Gastroesophageal sphincter (tissue), 4 donors: ENCODE data around the gene TMTC2. TPM values are rescaled to one million over a fixed set of nuclear protein-coding genes. Genes with fewer than 3 reads are reported as not detected.
A peak's percentile ranks its signal among the peaks of the same experiment; 100 is the strongest.

Source experiments
- ATAC-seq: fragments of 150-250 bp; one replicate; pipeline ENCODE4 v1.9.1; 2016; ENCODE audit warnings: mild to moderate bottlenecking, moderate library complexity
- H3K27ac ChIP-seq, 4 donors: fragments of 200-600 bp; sonication (generic) in 3 of 4; 1 replicate in 3 of 4; 2 replicates in 1 of 4; pipeline ENCODE4 v1.5.1; 2016 to 2019
- H3K27me3 ChIP-seq: fragments of 200-600 bp; sonication (generic); one replicate; pipeline ENCODE4 v1.5.1; 2019
- H3K36me3 ChIP-seq, 2 donors: fragments of 200-600 bp; sonication (generic); one replicate each; pipeline ENCODE4 v1.5.1; 2019; ENCODE audit warnings: control low read depth in 1 of 2
- H3K4me1 ChIP-seq, 3 donors: fragments of 200-600 bp; sonication (generic); 1 replicate in 2 of 3; 2 replicates in 1 of 3; pipeline ENCODE4 v1.5.1; 2016 to 2019; ENCODE audit warnings: control low read depth in 2 of 3
- H3K4me3 ChIP-seq, 2 donors: fragments of 200-600 bp; sonication (generic); one replicate each; pipeline ENCODE4 v1.5.1; 2019; ENCODE audit warnings: mild to moderate bottlenecking in 1 of 2, moderate library complexity in 1 of 2
- H3K9me3 ChIP-seq, 3 donors: fragments of 200-600 bp; sonication (generic); one replicate each; pipeline ENCODE4 v1.5.1; 2017 to 2019; ENCODE audit warnings: control low read depth in 2 of 3
- EP300 ChIP-seq: sonication (generic); formaldehyde crosslinking; IDR thresholded peaks from one replicate; pipeline ENCODE4 v1.6.1; 2017; ENCODE audit warnings: antibody characterized with exemption, mild to moderate bottlenecking
- POLR2A ChIP-seq, 2 donors: fragments of 450-650 bp; IDR thresholded peaks; one replicate each; pipeline ENCODE4 v1.6.1; 2017; ENCODE audit warnings: antibody characterized with exemption in 2 of 2, mild to moderate bottlenecking in 2 of 2, moderate library complexity in 1 of 2
- POLR2AphosphoS5 ChIP-seq: sonication (generic); formaldehyde crosslinking; IDR thresholded peaks from one replicate; pipeline ENCODE4 v1.6.1; 2017; ENCODE audit warnings: antibody characterized with exemption
- WGBS, 2 donors: methylation state at CpG; one replicate each; pipeline ENCODE4 v1.1.5; 2018; ENCODE audit warnings: low coverage in 1 of 2; 5-methylcytosine and 5-hydroxymethylcytosine counted together
- total RNA-seq, 4 donors: library from RNA; depleted of rRNA; stranded (reverse); fragments of >200 nt; gene quantifications; one replicate each; pipeline ENCODE4 v1.1.0, GENCODE V29; 2016
- TF ChIP-seq, protein P1 (sequence below), 4 experiments: fragments of 200-600 bp in 2 of 4; fragments of 450-650 bp in 2 of 4; sonication (generic) in 1 of 4; IDR thresholded peaks; one replicate each; pipeline ENCODE4 v1.5.1; 2017 to 2019; ENCODE audit warnings: antibody characterized with exemption in 4 of 4, mild to moderate bottlenecking in 2 of 4, moderate library complexity in 2 of 4

The TMTC2 gene
- total RNA-seq, 4 donors from 2014 or later = 7.4 to 21.8 (median 16.0) TPM

GRCh38 chr12:83140135-83140534 is 453.4 kb downstream of the TMTC2 start:
- Histone ChIP-seq H3K4me1 (no peaks in the 10 kb centered on the region), H3K4me3 (no peak overlapping the region), H3K9me3 (peaks cover 0 to 10% (median 0%) of the 10 kb centered on the region in 3 donors), H3K36me3 (no peaks in the 10 kb centered on the region), H3K27me3 (no peaks in the 10 kb centered on the region), H3K27ac (no peak overlapping the region)
- ATAC-seq = peak; percentile 34
- no CpG with 5 or more reads among the region's 18 CpGs for WGBS, 2 donors
- TF ChIP-seq, protein P1, sequence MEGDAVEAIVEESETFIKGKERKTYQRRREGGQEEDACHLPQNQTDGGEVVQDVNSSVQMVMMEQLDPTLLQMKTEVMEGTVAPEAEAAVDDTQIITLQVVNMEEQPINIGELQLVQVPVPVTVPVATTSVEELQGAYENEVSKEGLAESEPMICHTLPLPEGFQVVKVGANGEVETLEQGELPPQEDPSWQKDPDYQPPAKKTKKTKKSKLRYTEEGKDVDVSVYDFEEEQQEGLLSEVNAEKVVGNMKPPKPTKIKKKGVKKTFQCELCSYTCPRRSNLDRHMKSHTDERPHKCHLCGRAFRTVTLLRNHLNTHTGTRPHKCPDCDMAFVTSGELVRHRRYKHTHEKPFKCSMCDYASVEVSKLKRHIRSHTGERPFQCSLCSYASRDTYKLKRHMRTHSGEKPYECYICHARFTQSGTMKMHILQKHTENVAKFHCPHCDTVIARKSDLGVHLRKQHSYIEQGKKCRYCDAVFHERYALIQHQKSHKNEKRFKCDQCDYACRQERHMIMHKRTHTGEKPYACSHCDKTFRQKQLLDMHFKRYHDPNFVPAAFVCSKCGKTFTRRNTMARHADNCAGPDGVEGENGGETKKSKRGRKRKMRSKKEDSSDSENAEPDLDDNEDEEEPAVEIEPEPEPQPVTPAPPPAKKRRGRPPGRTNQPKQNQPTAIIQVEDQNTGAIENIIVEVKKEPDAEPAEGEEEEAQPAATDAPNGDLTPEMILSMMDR (IDR thresholded peaks at IDR 0.05) = no peak
- TF ChIP-seq POLR2AphosphoS5 = no peak

DNA sequence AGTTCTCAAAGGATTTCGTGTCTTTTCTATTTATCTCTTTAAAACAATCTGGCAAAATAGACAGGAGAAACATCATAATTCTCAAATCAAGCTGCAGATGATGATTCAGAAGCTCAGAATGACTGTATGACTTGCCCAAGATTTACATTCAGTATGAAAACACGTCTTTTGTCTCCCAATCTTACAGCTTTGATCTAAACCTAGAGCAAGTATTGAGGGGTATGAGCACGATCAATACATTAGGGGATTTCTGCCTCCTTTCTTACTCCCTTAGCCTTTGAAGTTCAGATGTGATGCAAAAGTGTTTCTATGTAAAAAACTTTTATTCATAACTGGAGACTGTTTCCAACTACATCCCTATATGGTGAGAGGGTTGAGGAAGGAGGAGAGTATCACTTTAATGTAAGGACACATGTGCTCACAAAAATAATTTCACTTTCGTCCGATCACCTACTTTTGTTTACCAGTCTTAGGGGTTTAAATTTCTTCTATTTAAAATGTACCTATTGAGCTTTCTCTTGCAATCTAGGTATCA is 454.8 kb downstream of the TMTC2 start:
- WGBS, 2 donors = 88 to 92% methylated on average over 4 to 5 of the region's 5 CpGs
- peaks cover 0 to 10% (median 0%) of the 10 kb centered on the region in 3 donors for H3K9me3 ChIP-seq
- no peak overlapping the region for H3K27ac ChIP-seq
- H3K27me3 ChIP-seq = no peaks in the 10 kb centered on the region
- no peak overlapping the region for H3K4me3 ChIP-seq
- no peaks in the 10 kb centered on the region for H3K36me3 ChIP-seq
- no peak for ATAC-seq
- TF ChIP-seq EP300 (no peak), POLR2A (IDR thresholded peaks at IDR 0.05) (no peak), POLR2AphosphoS5 (no peak)
- TF ChIP-seq, protein P1 (IDR thresholded peaks at IDR 0.05) = no peak
- no peaks in the 10 kb centered on the region for H3K4me1 ChIP-seq

DNA sequence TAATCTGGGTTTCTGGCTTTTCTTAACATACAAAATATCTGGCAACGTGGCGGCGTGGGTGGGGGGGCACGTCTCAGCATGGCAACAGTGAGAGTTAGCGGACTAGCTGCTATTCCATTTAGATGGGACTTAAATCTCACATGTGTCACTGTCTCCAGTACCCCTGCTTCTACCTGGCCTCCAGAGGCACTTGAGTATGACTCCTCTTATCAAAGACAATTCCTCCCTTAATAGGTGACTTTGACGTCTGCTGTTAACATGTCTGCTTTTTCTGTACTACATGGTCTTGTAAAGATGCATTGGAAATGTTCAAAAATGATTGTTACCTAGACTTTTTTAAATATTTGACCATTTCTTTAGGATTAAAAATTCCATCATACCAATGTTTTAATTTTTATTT is 456.2 kb downstream of the TMTC2 start:
- ATAC-seq = no peak
- H3K27me3 ChIP-seq = no peaks in the 10 kb centered on the region
- H3K36me3 ChIP-seq = no peaks in the 10 kb centered on the region
- no peak overlapping the region for H3K27ac ChIP-seq
- peaks cover 0 to 10% (median 0%) of the 10 kb centered on the region in 3 donors for H3K9me3 ChIP-seq
- WGBS, 2 donors = 94 to 98% methylated on average over 4 to 6 of the region's 6 CpGs
- no peak for TF ChIP-seq EP300
- no peaks in the 10 kb centered on the region for H3K4me1 ChIP-seq
- no peak overlapping the region for H3K4me3 ChIP-seq

GRCh38 chr12:83143950-83144349 is 457.2 kb downstream of the TMTC2 start:
- Histone ChIP-seq H3K36me3 (no peaks in the 10 kb centered on the region), H3K4me3 (no peak overlapping the region), H3K9me3 (peaks cover 0 to 10% (median 0%) of the 10 kb centered on the region in 3 donors), H3K27ac (no peak overlapping the region), H3K27me3 (no peaks in the 10 kb centered on the region), H3K4me1 (no peaks in the 10 kb centered on the region)
- WGBS, 2 donors = 50 to 86% methylated on average over 1 of the region's 1 CpG
- ATAC-seq = no peak
- TF ChIP-seq POLR2AphosphoS5 (no peak), POLR2A (IDR thresholded peaks at IDR 0.05) (no peak)

DNA sequence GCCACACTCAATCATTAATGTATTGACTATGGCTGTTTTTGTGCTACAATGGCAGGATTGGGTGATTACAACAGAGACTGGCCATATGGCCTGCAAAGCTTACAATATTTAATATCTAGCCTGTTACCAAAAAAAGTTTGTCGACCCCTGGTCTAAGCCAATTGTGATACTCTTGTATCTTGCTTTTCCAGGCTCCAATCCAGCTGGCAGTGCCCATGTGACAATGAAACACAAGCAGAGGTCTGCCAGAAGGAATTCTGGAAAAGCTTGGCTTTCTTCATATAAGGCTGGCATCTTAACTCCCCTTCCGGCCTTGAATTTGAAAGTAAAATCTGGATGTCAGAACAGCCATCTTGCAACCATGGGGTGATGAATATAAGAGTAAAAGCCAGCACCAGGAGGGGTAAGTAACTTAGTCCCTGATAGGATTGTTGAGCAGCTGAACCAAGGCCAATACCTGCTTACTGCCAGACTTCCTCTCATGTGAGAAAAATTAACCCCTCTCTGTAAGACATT is 458.7 kb downstream of the TMTC2 start:
- Histone ChIP-seq H3K4me1 (no peaks in the 10 kb centered on the region), H3K9me3 (peaks cover 0 to under 1% (median 0%) of the 10 kb centered on the region in 3 donors), H3K27ac (no peak overlapping the region), H3K4me3 (no peak overlapping the region), H3K36me3 (no peaks in the 10 kb centered on the region), H3K27me3 (no peaks in the 10 kb centered on the region)
- no peak for ATAC-seq
- TF ChIP-seq EP300 = no peak
- TF ChIP-seq POLR2A (IDR thresholded peaks at IDR 0.05) = no peak
- no peak for TF ChIP-seq POLR2AphosphoS5
- TF ChIP-seq, protein P1 (IDR thresholded peaks at IDR 0.05) = no peak
- WGBS, 2 donors = 70 to 86% methylated on average over 2 of the region's 2 CpGs

- ATAC-seq = no peak
- H3K9me3 ChIP-seq = no peaks in the 10 kb centered on the region
- TF ChIP-seq POLR2AphosphoS5 (no peak), EP300 (no peak), POLR2A (IDR thresholded peaks at IDR 0.05) (no peak)
- TF ChIP-seq, protein P1 (IDR thresholded peaks at IDR 0.05) = no peak
- H3K4me1 ChIP-seq = no peaks in the 10 kb centered on the region
- no peaks in the 10 kb centered on the region for H3K36me3 ChIP-seq
- no peak overlapping the region for H3K4me3 ChIP-seq
- 61 to 86% methylated on average over 1 to 2 of the region's 2 CpGs for WGBS, 2 donors
- no peaks in the 10 kb centered on the region for H3K27me3 ChIP-seq
- H3K27ac ChIP-seq = no peak overlapping the region
These were observed 460.6 kb downstream of the TMTC2 start for GRCh38 chr12:83147341-83147740.
